MCF 10A (cell line): ENCODE results near the gene GRAMD1B. TPM values are rescaled to one million over a fixed set of nuclear protein-coding genes. Genes with fewer than 3 reads are reported as not detected.

ENCODE experiments used
- BruUV-seq: library from RNA; stranded (reverse); fragments of 400-500 nt; replicated peaks from 2 replicates; lab custom pipeline; 2021; lab: Mats Ljungman, UMichigan
- CTCF ChIA-PET: fragments of 300-600 bp; sonication (Branson Sonifier 250); formaldehyde crosslinking; extraction: SDS; loops from one replicate; lab custom pipeline; 2021; ENCODE audit warnings: antibody characterized with exemption, inconsistent platforms; lab: Yijun Ruan, JAX
- POLR2A ChIA-PET: fragments of 300-600, 350-650 bp; sonication (Branson Sonifier 250); formaldehyde crosslinking; extraction: SDS; loops from one replicate; lab custom pipeline; 2020; ENCODE audit warnings: antibody characterized with exemption, inconsistent platforms; lab: Yijun Ruan, JAX
- DNase-seq: peaks from one replicate; pipeline ENCODE4 v3.0.0-alpha.2; 2018; ENCODE audit not compliant: unreplicated experiment
- H3K27ac Mint-ChIP-seq: one replicate; pipeline ENCODE4 v1.8.0; 2022; ENCODE audit warnings: mild to moderate bottlenecking, low read depth, mixed read lengths; ENCODE audit not compliant: unreplicated experiment
- H3K27me3 Mint-ChIP-seq: one replicate; pipeline ENCODE4 v1.8.0; 2022; ENCODE audit warnings: mixed read lengths; ENCODE audit not compliant: insufficient read depth, unreplicated experiment
- H3K36me3 Mint-ChIP-seq: one replicate; pipeline ENCODE4 v1.8.0; 2022; ENCODE audit warnings: mild to moderate bottlenecking, moderate library complexity, mixed read lengths; ENCODE audit not compliant: insufficient read depth, unreplicated experiment
- H3K4me1 Mint-ChIP-seq: one replicate; pipeline ENCODE4 v1.8.0; 2022; ENCODE audit warnings: mixed read lengths; ENCODE audit not compliant: insufficient read depth, unreplicated experiment
- H3K4me3 Mint-ChIP-seq: one replicate; pipeline ENCODE4 v1.8.0; 2022; ENCODE audit warnings: mild to moderate bottlenecking, moderate library complexity, mixed read lengths; ENCODE audit not compliant: unreplicated experiment
- H3K9me3 Mint-ChIP-seq: one replicate; pipeline ENCODE4 v1.8.0; 2022; ENCODE audit warnings: mixed read lengths; ENCODE audit not compliant: unreplicated experiment
- CTCF ChIP-seq: fragments of 200-600 bp; IDR thresholded peaks from one replicate; pipeline ENCODE4 v1.8.0; 2022; ENCODE audit warnings: antibody characterized with exemption, mild to moderate bottlenecking; ENCODE audit not compliant: unreplicated experiment
- intact Hi-C: fragments of 100-400 bp; cut with micrococcal nuclease; formaldehyde crosslinking; loops from 2 replicates; pipeline ENCODE4 v1.14.1; 2022
- total RNA-seq: library from RNA; stranded (reverse); gene quantifications from 2 replicates; pipeline ENCODE4 v1.2.3, GENCODE V29; 2022

GRAMD1B gene
- total RNA-seq, 1 experiment from 2014 or later = 0.26 TPM

- ChIA-PET CTCF (interaction anchor here (1.2 to 14.8 kb wide), 4 partner anchors 10 to 485 kb away, joined by 3 to 354 read pairs (median 6); no protein-coding TSS in a partner anchor), POLR2A (no interaction called here)
- Mint-ChIP-seq H3K4me3 (no peak overlapping the region), H3K36me3 (no peaks in the 10 kb centered on the region), H3K27me3 (peaks cover 21% of the 10 kb centered on the region), H3K4me1 (no peaks in the 10 kb centered on the region), H3K27ac (no peak overlapping the region), H3K9me3 (no peaks in the 10 kb centered on the region)
- intact Hi-C loops = no loop called here
- BruUV-seq = no TSS peak
- TF ChIP-seq CTCF = no peak
- DNase-seq = no peak
These were observed 156.5 kb downstream of the GRAMD1B start for GRCh38 chr11:123586568-123586967.

GRCh38 chr11:123587044-123587443 is 157.0 kb downstream of the GRAMD1B start:
- no peaks in the 10 kb centered on the region for H3K36me3 Mint-ChIP-seq
- H3K27ac Mint-ChIP-seq = no peak overlapping the region
- TF ChIP-seq CTCF = no peak
- BruUV-seq = no TSS peak
- peaks cover 20% of the 10 kb centered on the region for H3K27me3 Mint-ChIP-seq
- peak; percentile 18 for DNase-seq
- no peak overlapping the region for H3K4me3 Mint-ChIP-seq
- no peaks in the 10 kb centered on the region for H3K9me3 Mint-ChIP-seq
- intact Hi-C loops = no loop called here
- no peaks in the 10 kb centered on the region for H3K4me1 Mint-ChIP-seq
- ChIA-PET CTCF (interaction anchor here (1.7 to 14.8 kb wide), 2 partner anchors 10 to 123 kb away, joined by 9 to 354 read pairs; no protein-coding TSS in a partner anchor), POLR2A (no interaction called here)

GRCh38 chr11:123587559-123587958 is 157.5 kb downstream of the GRAMD1B start:
- no TSS peak for BruUV-seq

More at GRCh38 chr11:123587559-123587958, 157.5 kb downstream of the GRAMD1B start:
- intact Hi-C loops = no loop called here
- Mint-ChIP-seq H3K4me1 (no peaks in the 10 kb centered on the region), H3K36me3 (no peaks in the 10 kb centered on the region), H3K27me3 (peaks cover 20% of the 10 kb centered on the region), H3K4me3 (no peak overlapping the region), H3K9me3 (no peaks in the 10 kb centered on the region), H3K27ac (no peak overlapping the region)
- DNase-seq = no peak
- ChIA-PET CTCF (interaction anchor here (0.9 to 14.8 kb wide), 2 partner anchors 119 to 123 kb away, joined by 3 to 354 read pairs; no protein-coding TSS in a partner anchor), POLR2A (no interaction called here)
- no peak for TF ChIP-seq CTCF
